Renal pelvis (tissue), 4 donors: ENCODE data around the gene BGN. TPM values are rescaled to one million over a fixed set of nuclear protein-coding genes. Genes with fewer than 3 reads are reported as not detected.

Source experiments
- DNase-seq: peaks from one replicate; pipeline ENCODE4 v3.0.0-alpha.2; 2013
- polyA plus RNA-seq, 3 donors: library from polyadenylated mRNA; unstranded; fragments of 120-200 nt; gene quantifications; one replicate each; pipeline ENCODE4 v1.2.1, GENCODE V29; 2013; ENCODE audit not compliant: insufficient read length in 3 of 3

Gene BGN
- polyA plus RNA-seq, 3 donors = 153 to 210 (median 155) TPM

DNA sequence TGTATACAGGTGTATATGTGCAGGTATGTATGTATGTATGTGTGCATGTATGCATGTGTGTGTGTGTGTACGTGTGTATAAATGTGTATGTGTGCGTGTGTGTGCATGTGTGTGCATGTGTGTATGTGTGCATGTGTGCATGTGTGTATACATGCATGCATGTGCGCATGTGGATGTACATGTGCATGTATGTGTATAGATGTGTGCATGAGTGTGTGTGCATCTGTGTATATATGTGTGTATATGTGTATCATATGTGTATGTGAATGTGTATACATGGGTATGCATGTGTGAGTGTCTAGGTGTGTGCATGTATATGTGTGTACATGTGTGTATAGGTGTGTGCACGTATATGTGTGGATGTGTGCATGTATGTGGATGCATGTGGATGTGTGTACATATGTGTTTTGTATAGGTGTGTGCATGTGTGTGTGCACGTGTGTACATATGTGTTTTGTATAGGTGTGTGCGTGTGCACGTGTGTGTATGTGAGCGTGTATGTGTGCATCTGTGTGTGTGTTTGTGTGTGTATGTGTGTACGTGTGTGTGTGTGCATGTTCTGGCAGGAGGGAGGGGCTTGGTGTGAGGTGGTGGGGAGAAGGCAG, 6.0 kb downstream of the BGN start:
- DNase-seq = no peak

DNA sequence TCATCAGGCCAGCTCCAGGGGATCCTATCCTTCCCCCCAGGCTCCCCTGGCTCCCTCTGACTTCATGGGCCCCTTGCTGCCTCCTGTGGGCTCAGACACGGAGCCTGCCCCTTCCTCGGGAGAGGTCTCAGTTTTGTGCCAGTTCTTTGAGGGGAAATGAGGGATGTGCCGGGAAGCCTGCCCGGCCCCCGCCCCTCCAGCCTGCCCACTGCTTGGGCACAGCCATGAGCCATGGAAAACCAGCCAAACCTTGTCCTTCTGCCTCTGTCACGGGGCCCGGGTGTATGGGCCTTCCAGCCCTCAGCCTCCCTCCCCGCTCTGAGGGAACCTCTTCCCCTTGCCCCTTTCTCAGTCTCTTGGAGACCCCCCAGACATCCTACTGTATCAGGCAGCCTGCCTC, 6.8 kb downstream of the BGN start:
- no peak for DNase-seq

DNA sequence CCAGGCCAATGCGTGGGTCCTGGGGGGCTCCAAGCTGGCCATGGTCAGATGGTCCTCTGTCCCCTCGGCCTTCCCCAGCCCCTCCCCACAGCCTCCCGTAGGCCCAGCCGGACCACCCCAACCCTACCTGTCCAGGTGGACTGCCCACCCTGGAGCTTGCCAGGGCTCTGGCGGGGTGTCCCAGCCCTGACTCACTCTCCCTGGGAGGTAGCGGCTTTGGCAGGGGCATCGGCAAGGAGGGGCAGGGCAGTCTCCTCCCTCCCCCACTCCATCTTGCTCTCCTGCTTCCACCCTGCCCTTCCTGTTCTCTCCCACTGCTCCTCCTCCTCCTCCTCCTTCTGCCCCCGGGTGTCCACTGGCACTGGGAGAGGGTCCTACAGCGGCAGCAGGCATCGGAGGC, 7.4 kb downstream of the BGN start:
- no peak for DNase-seq

GRCh38 chrX:153502796-153503195, 8.0 kb downstream of the BGN start:
- DNase-seq = no peak

DNA sequence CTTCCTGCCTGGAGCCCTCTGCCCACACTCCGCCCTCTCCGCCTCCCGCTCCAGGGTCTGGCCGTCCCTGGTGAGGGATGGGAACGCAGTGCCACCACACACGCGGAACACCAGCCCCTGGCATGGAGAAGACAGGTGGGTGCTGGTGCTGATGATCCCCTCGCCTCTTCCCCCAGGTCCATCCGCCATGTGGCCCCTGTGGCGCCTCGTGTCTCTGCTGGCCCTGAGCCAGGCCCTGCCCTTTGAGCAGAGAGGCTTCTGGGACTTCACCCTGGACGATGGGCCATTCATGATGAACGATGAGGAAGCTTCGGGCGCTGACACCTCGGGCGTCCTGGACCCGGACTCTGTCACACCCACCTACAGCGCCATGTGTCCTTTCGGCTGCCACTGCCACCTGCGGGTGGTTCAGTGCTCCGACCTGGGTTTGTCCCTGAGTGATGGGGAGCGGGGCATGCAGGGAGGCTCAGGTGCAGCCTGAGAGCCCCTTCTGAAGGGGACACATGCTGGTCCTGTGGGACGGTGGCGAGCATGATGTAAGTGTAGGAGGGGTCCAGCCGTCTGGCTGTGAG, 9.8 kb downstream of the BGN start:
- DNase-seq = no peak

- no peak for DNase-seq
These were observed 10.6 kb downstream of the BGN start for GRCh38 chrX:153505361-153505760.

DNA sequence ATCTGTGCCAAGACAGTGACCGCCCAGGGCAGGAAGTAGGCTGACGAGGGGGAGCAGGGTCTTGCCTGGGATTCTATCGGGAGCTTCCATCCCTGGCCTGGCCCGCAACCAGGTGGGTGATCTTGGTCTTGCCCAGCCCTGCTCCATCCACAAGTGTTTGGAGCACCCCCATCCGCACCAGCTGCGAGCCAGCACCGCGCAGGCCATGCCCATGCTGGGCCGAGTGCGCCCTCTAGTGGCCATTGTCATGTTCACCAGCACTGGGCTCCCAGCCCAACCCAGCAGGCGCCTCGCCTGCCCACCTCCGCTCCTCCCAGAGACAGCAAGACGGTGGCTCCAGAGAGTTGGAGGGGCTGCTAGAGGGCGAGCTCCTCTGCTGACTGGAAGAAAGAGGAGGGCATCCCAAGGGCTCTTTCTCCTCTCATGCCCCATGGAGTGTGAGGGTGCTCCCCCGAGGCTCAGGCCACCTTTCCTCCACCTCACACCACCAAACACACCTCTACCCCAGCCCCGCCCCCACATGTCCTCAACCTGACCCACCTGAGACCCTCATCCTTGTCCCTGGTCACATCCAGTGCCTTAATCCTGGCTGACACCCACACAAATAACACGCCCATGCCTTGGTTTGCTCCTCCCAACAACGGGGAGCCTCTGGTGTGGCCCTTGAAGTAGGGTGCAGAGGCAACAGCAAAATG, 12.9 kb downstream of the BGN start:
- DNase-seq = peak; percentile 58

DNA sequence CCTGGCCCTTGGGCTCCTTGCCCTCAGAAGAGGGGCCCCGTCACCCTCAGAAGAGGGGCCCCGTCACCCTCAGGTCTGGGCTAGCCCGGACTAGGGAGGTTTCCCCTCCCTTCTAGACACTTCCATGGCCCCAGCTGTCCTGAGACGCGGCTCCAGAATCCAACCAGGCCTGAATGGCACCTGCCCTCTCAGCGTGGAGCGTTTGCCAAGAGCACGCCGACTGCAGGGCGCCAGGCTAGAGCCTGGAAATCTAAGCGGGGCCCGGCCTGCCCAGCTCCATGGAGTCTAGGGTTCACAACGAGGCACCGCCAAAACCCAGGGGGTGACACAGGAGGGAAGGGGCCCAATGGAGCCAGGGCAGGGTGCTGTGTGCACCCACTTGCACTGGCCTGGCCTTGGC, 14.8 kb downstream of the BGN start:
- no peak for DNase-seq

DNA sequence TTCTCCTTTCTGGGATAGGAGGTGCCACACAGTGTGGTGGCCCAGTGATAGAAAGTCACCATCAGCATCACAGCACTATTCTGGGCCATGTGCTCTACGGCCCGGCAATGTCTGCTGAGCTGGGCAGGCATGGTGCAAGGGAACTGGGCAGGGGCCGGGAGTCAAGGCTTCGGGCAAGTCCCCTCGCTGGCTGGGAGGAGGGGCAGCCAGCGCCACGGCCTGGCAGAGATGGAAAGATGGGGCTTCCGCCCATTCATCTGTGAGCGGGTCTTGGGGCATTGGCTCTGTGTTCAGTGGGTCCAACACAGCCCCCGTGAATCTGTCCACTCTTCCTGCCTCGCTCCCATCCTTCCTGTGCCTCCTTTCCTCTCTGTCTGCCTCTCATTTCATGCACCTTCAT, 15.6 kb downstream of the BGN start:
- no peak for DNase-seq

GRCh38 chrX:153511784-153512500, 17.2 kb downstream of the BGN start:
- DNase-seq = no peak

DNA sequence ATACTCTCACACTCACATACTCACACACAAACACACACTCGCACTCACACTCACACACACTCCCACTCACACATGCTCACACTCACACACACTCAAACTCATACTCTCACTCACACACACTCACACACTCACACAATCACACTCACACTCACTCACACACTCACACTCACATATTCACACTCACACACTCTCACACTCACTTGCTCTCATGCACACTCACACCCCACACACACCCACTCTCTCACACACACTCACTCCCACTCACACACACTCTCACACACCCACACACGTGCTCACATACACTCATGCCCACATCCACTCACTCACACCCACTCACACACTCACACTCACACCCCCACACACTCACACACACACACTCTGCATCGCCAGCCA, 17.7 kb downstream of the BGN start:
- DNase-seq = no peak

GRCh38 chrX:153513265-153513664, 18.5 kb downstream of the BGN start:
- DNase-seq = no peak

DNA sequence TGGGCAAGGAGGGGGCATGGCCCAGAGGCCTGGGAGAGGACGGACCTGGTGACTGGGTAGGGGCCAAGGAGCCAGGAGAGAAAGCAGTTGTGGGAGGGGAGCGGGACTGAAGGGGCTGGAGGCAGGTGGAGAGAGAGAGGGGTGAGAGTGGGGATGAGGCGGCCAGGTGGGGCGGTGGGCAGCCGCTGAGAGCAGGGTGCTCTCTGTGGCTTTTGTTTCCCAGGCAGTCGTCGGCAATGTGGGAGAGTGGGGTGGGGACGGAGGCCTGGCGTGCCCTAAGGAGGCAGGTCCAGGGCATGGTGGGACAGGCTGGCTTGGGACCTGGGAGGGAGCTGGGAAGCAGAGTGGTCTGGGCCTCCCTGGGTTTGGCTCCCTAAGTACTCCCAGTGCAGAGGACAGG, 19.5 kb downstream of the BGN start:
- DNase-seq = no peak

GRCh38 chrX:153515435-153515834, 20.7 kb downstream of the BGN start:
- DNase-seq = no peak

GRCh38 chrX:153516073-153516472, 21.3 kb downstream of the BGN start:
- DNase-seq = no peak

- no peak for DNase-seq
These were observed 22.6 kb downstream of the BGN start, which contains the start of gene ATP2B3 for GRCh38 chrX:153517423-153517822. ATP2B3 (plus strand) TSS chrX:153517642; CDS start chrX:153536248, 18,606 bp downstream.

- DNase-seq = no peak
These were observed 23.4 kb downstream of the BGN start for GRCh38 chrX:153517946-153518834.

- no peak for DNase-seq
These were observed 24.9 kb downstream of the BGN start for GRCh38 chrX:153519569-153520286.

GRCh38 chrX:153520287-153520917, 25.6 kb downstream of the BGN start:
- DNase-seq = no peak

DNA sequence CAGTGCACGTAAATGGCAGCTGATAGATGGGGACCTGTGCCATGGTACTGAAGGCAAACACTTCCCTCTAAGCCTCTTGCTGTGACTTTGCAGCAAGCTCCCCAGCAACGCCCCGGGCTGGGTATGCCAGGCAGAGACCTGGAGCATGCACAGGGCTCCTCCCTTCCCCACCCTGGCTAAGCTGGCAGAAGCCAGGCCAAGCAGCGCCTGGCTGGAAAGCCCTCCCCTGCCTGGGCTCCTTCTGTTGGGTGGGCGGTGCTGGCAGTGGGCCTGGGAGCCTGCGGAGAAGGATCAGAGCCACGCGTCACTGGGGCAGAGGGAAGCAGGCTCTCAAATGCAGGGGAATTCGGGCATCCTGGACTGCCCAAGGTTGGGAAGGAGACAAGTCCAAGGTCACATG, 26.3 kb downstream of the BGN start:
- no peak for DNase-seq

DNA sequence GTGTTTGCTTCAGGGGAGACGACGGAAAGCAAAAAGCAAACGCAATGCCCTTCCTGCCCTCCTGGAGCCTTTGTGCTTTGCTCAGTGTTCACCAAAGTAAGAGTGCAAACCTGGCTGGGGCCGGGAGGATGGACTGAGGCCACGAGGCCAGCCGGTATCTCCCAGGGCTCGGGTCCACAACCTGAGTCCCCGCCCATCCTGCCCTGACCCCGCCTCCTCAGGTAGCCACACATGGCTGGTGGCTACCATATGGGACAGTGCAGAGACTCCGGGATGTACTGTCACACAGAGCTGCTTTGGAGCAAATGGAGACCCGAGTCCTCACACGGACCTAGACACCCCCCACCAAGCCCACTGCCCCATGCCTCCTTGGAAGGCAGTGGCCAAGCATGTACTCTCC, 27.5 kb downstream of the BGN start:
- DNase-seq = no peak
